GM23248 (cell line): ENCODE measurements around the gene PMS1. TPM values are rescaled to one million over a fixed set of nuclear protein-coding genes. Genes with fewer than 3 reads are reported as not detected.

Source experiments
- DNase-seq: peaks from one replicate; pipeline ENCODE4 v3.0.0-alpha.2; 2015
- H2AFZ ChIP-seq: fragments of 200-600 bp; sonication (generic); 2 replicates; pipeline ENCODE4 v1.6.1; 2016; ENCODE audit warnings: antibody characterized with exemption
- H3F3A ChIP-seq: fragments of 200-600 bp; sonication (generic); 2 replicates; pipeline ENCODE4 v1.6.1; 2016; ENCODE audit warnings: mild to moderate bottlenecking, antibody characterized with exemption, mixed run types; ENCODE audit not compliant: insufficient read depth
- H3K27ac ChIP-seq: fragments of 200-600 bp; sonication (generic); 2 replicates; pipeline ENCODE4 v1.5.1; 2016; ENCODE audit warnings: mild to moderate bottlenecking
- H3K27me3 ChIP-seq: fragments of 200-600 bp; sonication (generic); replicated peaks from 2 replicates; pipeline ENCODE4 v1.6.1; 2016; ENCODE audit warnings: mild to moderate bottlenecking; ENCODE audit not compliant: insufficient read depth
- H3K36me3 ChIP-seq: fragments of 200-600 bp; sonication (generic); 2 replicates; pipeline ENCODE4 v1.6.1; 2016; ENCODE audit warnings: low read depth, mild to moderate bottlenecking
- H3K4me1 ChIP-seq: fragments of 200-600 bp; sonication (generic); 2 replicates; pipeline ENCODE4 v1.6.1; 2016; ENCODE audit warnings: mild to moderate bottlenecking; ENCODE audit not compliant: insufficient read depth
- H3K4me2 ChIP-seq: fragments of 200-600 bp; sonication (generic); one replicate; pipeline ENCODE4 v1.6.1; 2016; ENCODE audit warnings: mild to moderate bottlenecking; ENCODE audit not compliant: unreplicated experiment
- H3K4me3 ChIP-seq: fragments of 200-600 bp; sonication (generic); 2 replicates; pipeline ENCODE4 v1.5.1; 2016; ENCODE audit warnings: mild to moderate bottlenecking
- H3K79me2 ChIP-seq: fragments of 200-600 bp; sonication (generic); 2 replicates; pipeline ENCODE4 v1.6.1; 2016; ENCODE audit warnings: mild to moderate bottlenecking; ENCODE audit not compliant: insufficient read depth
- H3K9ac ChIP-seq: fragments of 200-600 bp; sonication (generic); 2 replicates; pipeline ENCODE4 v1.6.1; 2016; ENCODE audit warnings: mild to moderate bottlenecking
- H3K9me2 ChIP-seq: fragments of 200-600 bp; sonication (generic); 2 replicates; pipeline ENCODE4 v1.6.1; 2016; ENCODE audit warnings: mixed run types, mild to moderate bottlenecking, moderate library complexity; ENCODE audit not compliant: insufficient read depth
- H3K9me3 ChIP-seq: fragments of 200-600 bp; sonication (generic); one replicate; pipeline ENCODE4 v1.6.1; 2017; ENCODE audit warnings: low read depth
- H4K20me1 ChIP-seq: fragments of 200-600 bp; sonication (generic); 2 replicates; pipeline ENCODE4 v1.6.0; 2016; ENCODE audit not compliant: insufficient read depth
- EZH2 ChIP-seq: fragments of 200-600 bp; sonication (generic); IDR thresholded peaks from 2 replicates; pipeline ENCODE4 v1.6.1; 2018; ENCODE audit warnings: antibody characterized with exemption, mild to moderate bottlenecking; ENCODE audit not compliant: insufficient read depth, poor library complexity, severe bottlenecking
- EZH2phosphoT487 ChIP-seq: fragments of 200-600 bp; sonication (generic); IDR thresholded peaks from 2 replicates; pipeline ENCODE4 v1.6.1; 2018; ENCODE audit warnings: antibody characterized with exemption, moderate library complexity, mild to moderate bottlenecking, low read depth; ENCODE audit not compliant: insufficient read depth
- WGBS, 2 experiments: methylation state at CpG; one replicate each; pipeline ENCODE4 v1.1.6; 2015 to 2017; ENCODE audit warnings: low lambda C conversion rate in 2 of 2, low coverage in 1 of 2; ENCODE audit errors: missing lambda C conversion rate in 2 of 2; 5-methylcytosine and 5-hydroxymethylcytosine counted together
- in situ Hi-C: fragments of 300-500 bp; cut with MboI; formaldehyde crosslinking; loops from 2 replicates; pipeline ENCODE4 v1.15.0; 2020
- polyA plus RNA-seq: library from polyadenylated mRNA; unstranded; fragments of >200 nt; fragmentation: Nextera tagmentation; extraction: Ambion mirVana; gene quantifications from 2 replicates; pipeline ENCODE4 v1.2.1, GENCODE V29; 2016
- total RNA-seq: library from RNA; depleted of rRNA; stranded (reverse); fragments of >200 nt; shearing (Covaris generic); gene quantifications from 2 replicates; pipeline ENCODE4 v1.2.3, GENCODE V29; 2014; rRNA removed

PMS1 gene
- total and polyA plus RNA-seq, 2 experiments from 2014 or later: 18.2 to 22.3 TPM

DNA sequence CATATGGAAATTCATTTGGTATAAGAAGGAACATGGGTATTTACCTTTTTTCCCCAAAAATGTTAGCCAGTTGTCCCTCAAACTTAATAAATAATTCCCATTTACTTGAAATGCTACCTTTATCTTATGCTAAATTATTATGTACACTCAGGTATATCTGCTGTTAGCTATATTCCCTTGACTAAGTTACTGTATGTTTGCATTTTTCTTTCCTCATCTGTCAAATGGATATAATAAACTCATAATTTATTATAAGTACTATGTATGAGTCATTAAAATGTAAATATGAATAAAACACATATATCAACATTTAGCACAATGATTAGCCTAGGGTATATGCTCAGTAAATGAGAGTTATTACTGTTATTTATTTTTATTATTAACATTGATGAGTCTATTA is 117.4 kb downstream of the PMS1 start:
- H3K27ac ChIP-seq: no peak overlapping the region
- no peaks in the 10 kb centered on the region for H3K36me3 ChIP-seq
- H3K4me3 ChIP-seq: no peak overlapping the region
- TF ChIP-seq EZH2phosphoT487 (no peak), EZH2 (no peak)
- peaks cover 8% of the 10 kb centered on the region for H3K4me1 ChIP-seq
- no peaks in the 10 kb centered on the region for H4K20me1 ChIP-seq
- in situ Hi-C loops: no loop called here
- no peak for DNase-seq
- H3K4me2 ChIP-seq: no peak overlapping the region
- no peaks in the 10 kb centered on the region for H3K79me2 ChIP-seq
- H3F3A ChIP-seq: no peaks in the 10 kb centered on the region
- no peak overlapping the region for H3K9ac ChIP-seq
- no peaks in the 10 kb centered on the region for H3K9me3 ChIP-seq
- H2AFZ ChIP-seq: no peak overlapping the region
- no peaks in the 10 kb centered on the region for H3K9me2 ChIP-seq
- H3K27me3 ChIP-seq: no peaks in the 10 kb centered on the region

DNA sequence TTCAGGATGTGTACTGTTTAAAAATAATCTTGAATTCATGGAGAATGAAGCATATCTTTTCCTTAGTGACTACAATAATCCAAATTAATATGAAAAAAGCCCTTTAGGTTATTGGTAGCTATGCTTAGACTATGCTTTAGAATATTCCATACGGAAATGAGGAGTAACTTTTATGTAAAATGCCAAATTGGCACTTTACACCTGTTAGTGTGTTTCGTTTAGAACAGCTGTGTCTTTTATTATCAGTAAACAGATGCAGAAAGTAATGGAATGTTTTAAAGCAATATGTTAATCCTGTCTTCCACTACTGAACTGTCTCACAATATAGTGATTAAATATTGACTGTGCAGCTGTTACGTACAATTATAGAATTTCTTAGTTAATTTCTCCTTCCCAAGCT is 129.6 kb downstream of the PMS1 start:
- no peak overlapping the region for H3K9ac ChIP-seq
- no peak for TF ChIP-seq EZH2phosphoT487
- no peak for TF ChIP-seq EZH2
- no peaks in the 10 kb centered on the region for H3K79me2 ChIP-seq
- H3F3A ChIP-seq: no peaks in the 10 kb centered on the region
- no peak overlapping the region for H3K4me2 ChIP-seq
- H3K9me3 ChIP-seq: no peaks in the 10 kb centered on the region
- no peaks in the 10 kb centered on the region for H3K9me2 ChIP-seq
- H4K20me1 ChIP-seq: no peaks in the 10 kb centered on the region
- in situ Hi-C loops: no loop called here
- no peaks in the 10 kb centered on the region for H3K4me1 ChIP-seq
- DNase-seq: no peak
- no peaks in the 10 kb centered on the region for H3K27me3 ChIP-seq
- whole genome bisulfite sequencing, 2 experiments: 29 to 35% methylated on average over 3 of the region's 3 CpGs
- H3K36me3 ChIP-seq: no peaks in the 10 kb centered on the region
- H2AFZ ChIP-seq: no peak overlapping the region
- no peak overlapping the region for H3K27ac ChIP-seq
- no peak overlapping the region for H3K4me3 ChIP-seq

DNA sequence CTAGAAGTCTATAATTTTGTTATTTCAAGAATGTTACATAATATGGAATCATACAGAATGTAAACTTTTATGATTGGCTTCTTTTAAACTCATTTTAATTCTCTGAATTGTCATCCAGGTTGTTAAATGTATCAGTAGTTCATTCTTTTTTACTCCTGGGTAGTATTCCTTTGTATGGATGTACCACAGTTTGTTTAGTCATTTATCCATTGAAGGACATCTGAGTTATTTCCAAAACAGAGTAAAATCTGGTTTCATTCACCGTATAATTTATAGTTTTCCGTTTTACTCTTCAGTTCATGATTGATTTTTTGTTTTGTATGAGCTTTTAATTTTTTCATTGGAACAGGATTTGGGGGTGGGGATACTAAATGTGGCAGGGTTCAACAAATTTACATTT is 132.4 kb downstream of the PMS1 start:
- no peaks in the 10 kb centered on the region for H3K9me2 ChIP-seq
- no peak for DNase-seq
- no peak overlapping the region for H2AFZ ChIP-seq
- in situ Hi-C loops: no loop called here
- no peaks in the 10 kb centered on the region for H3K36me3 ChIP-seq
- H3K4me3 ChIP-seq: no peak overlapping the region
- TF ChIP-seq EZH2 (no peak), EZH2phosphoT487 (no peak)
- H3K79me2 ChIP-seq: no peaks in the 10 kb centered on the region
- no peaks in the 10 kb centered on the region for H3K4me1 ChIP-seq
- H3K27ac ChIP-seq: no peak overlapping the region
- no peak overlapping the region for H3K9ac ChIP-seq
- H3K4me2 ChIP-seq: no peak overlapping the region
- WGBS, 2 experiments: 91 to 95% methylated on average over 2 of the region's 2 CpGs
- no peaks in the 10 kb centered on the region for H3K27me3 ChIP-seq
- no peaks in the 10 kb centered on the region for H3K9me3 ChIP-seq
- H4K20me1 ChIP-seq: no peaks in the 10 kb centered on the region
- H3F3A ChIP-seq: no peaks in the 10 kb centered on the region

Other genes with a start within 250 kb of the PMS1 start
- 0.25 TPM in 1 of 2 replicates, not detected in the other for gene SLC40A1, start 203.7 kb upstream of the PMS1 start, total RNA-seq
- 0.15 and 0.28 TPM in 2 replicates for gene SLC40A1, start 203.7 kb upstream of the PMS1 start, polyA plus RNA-seq
- gene ASNSD1, start 123.0 kb upstream of the PMS1 start, total RNA-seq: 63.4 and 67.7 TPM in 2 replicates
- gene ASNSD1, start 123.0 kb upstream of the PMS1 start, polyA plus RNA-seq: 54.4 and 61.7 TPM in 2 replicates
- 2.3 and 3.4 TPM in 2 replicates for gene ANKAR, start 109.8 kb upstream of the PMS1 start, total RNA-seq
- gene ANKAR, start 109.8 kb upstream of the PMS1 start, polyA plus RNA-seq: 3.1 and 3.8 TPM in 2 replicates
- 5.3 and 7.5 TPM in 2 replicates for gene OSGEPL1, start 21.7 kb upstream of the PMS1 start, total RNA-seq
- 5.6 and 6.5 TPM in 2 replicates for gene OSGEPL1, start 21.7 kb upstream of the PMS1 start, polyA plus RNA-seq
- gene ORMDL1, start 111 bp upstream of the PMS1 start, total RNA-seq: 71.3 and 74.2 TPM in 2 replicates
- gene ORMDL1, start 111 bp upstream of the PMS1 start, polyA plus RNA-seq: 133 and 150 TPM in 2 replicates